Type B pancreatic cell (in vitro differentiated cells): ENCODE results near the gene FITM2. TPM values are rescaled to one million over a fixed set of nuclear protein-coding genes. Genes with fewer than 3 reads are reported as not detected.

Experiments used
- DNase-seq: peaks from one replicate; pipeline ENCODE4 v3.0.0; 2021; ENCODE audit warnings: mixed read lengths; ENCODE audit not compliant: unreplicated experiment; ENCODE audit errors: extremely low spot score
- H3K27ac Mint-ChIP-seq: 2 replicates; pipeline ENCODE4 v1.8.0; 2021; ENCODE audit warnings: mild to moderate bottlenecking, mixed read lengths
- H3K27me3 Mint-ChIP-seq: 2 replicates; pipeline ENCODE4 v1.8.0; 2021; ENCODE audit warnings: mixed read lengths
- H3K36me3 Mint-ChIP-seq: 2 replicates; pipeline ENCODE4 v1.8.0; 2021; ENCODE audit warnings: mixed read lengths
- H3K4me1 Mint-ChIP-seq: one replicate; pipeline ENCODE4 v1.8.0; 2021; ENCODE audit warnings: mixed read lengths; ENCODE audit not compliant: unreplicated experiment
- H3K4me3 Mint-ChIP-seq: 2 replicates; pipeline ENCODE4 v1.8.0; 2021; ENCODE audit warnings: mild to moderate bottlenecking, mixed read lengths
- H3K9me3 Mint-ChIP-seq: 2 replicates; pipeline ENCODE4 v1.8.0; 2021; ENCODE audit warnings: mixed read lengths
- CTCF ChIP-seq: fragments of 200-600 bp; sonication (generic); conservative IDR thresholded peaks from 2 replicates; pipeline ENCODE4 v1.5.0; 2021; ENCODE audit warnings: antibody characterized with exemption, mild to moderate bottlenecking
- total RNA-seq: library from RNA; stranded (reverse); gene quantifications from 2 replicates; pipeline ENCODE4 v1.2.1, GENCODE V29; 2021; ENCODE audit warnings: low replicate concordance

Gene FITM2
- total RNA-seq, 1 donor from 2014 or later = 7.1 TPM

GRCh38 chr20:44336725-44337380, 25.9 kb upstream of the FITM2 start, which contains the start of gene R3HDML:
TSS of gene R3HDML (plus strand) at chr20:44337043. CDS start at chr20:44337158, 115 bp downstream.
- Mint-ChIP-seq H3K36me3 (no peaks in the 10 kb centered on the region), H3K4me3 (no peak within 1 kb of the TSS), H3K27me3 (peaks cover 24% of the 10 kb centered on the region), H3K9me3 (no peaks in the 10 kb centered on the region), H3K4me1 (peaks cover 4% of the 10 kb centered on the region), H3K27ac (no peak within 1 kb of the TSS)
- DNase-seq = no peak
- no peak for TF ChIP-seq CTCF

GRCh38 chr20:44336086-44336485, 25.1 kb upstream of the FITM2 start:
- TF ChIP-seq CTCF = no peak
- Mint-ChIP-seq H3K4me1 (peaks cover 4% of the 10 kb centered on the region), H3K36me3 (no peaks in the 10 kb centered on the region), H3K9me3 (no peaks in the 10 kb centered on the region), H3K27ac (no peak overlapping the region), H3K27me3 (peaks cover 27% of the 10 kb centered on the region), H3K4me3 (no peak overlapping the region)
- no peak for DNase-seq

- Mint-ChIP-seq H3K27ac (no peak overlapping the region), H3K9me3 (no peaks in the 10 kb centered on the region), H3K4me3 (no peak overlapping the region), H3K36me3 (no peaks in the 10 kb centered on the region), H3K4me1 (peaks cover 4% of the 10 kb centered on the region), H3K27me3 (peaks cover 27% of the 10 kb centered on the region)
- TF ChIP-seq CTCF = no peak
- no peak for DNase-seq
Observed at GRCh38 chr20:44335675-44336074, 24.7 kb upstream of the FITM2 start.

- no peak for DNase-seq
- Mint-ChIP-seq H3K4me1 (peaks cover 4% of the 10 kb centered on the region), H3K27ac (no peak overlapping the region), H3K9me3 (no peaks in the 10 kb centered on the region), H3K4me3 (no peak overlapping the region), H3K36me3 (no peaks in the 10 kb centered on the region), H3K27me3 (peaks cover 29% of the 10 kb centered on the region)
- no peak for TF ChIP-seq CTCF
Observed at GRCh38 chr20:44334709-44335108, 23.7 kb upstream of the FITM2 start.

- DNase-seq = no peak
- Mint-ChIP-seq H3K4me3 (no peak overlapping the region), H3K36me3 (no peaks in the 10 kb centered on the region), H3K4me1 (peaks cover 4% of the 10 kb centered on the region), H3K27ac (no peak overlapping the region), H3K27me3 (peaks cover 29% of the 10 kb centered on the region), H3K9me3 (no peaks in the 10 kb centered on the region)
- no peak for TF ChIP-seq CTCF
Observed at GRCh38 chr20:44334306-44334705, 23.3 kb upstream of the FITM2 start.

GRCh38 chr20:44331201-44331600, 20.2 kb upstream of the FITM2 start:
- DNase-seq = no peak
- no peaks in the 10 kb centered on the region for H3K9me3 Mint-ChIP-seq
- peaks cover 35% of the 10 kb centered on the region for H3K27me3 Mint-ChIP-seq
- no peak overlapping the region for H3K27ac Mint-ChIP-seq
- H3K36me3 Mint-ChIP-seq = no peaks in the 10 kb centered on the region
- no peak for TF ChIP-seq CTCF
- H3K4me3 Mint-ChIP-seq = no peak overlapping the region
- peaks cover under 1% of the 10 kb centered on the region for H3K4me1 Mint-ChIP-seq
